K562 (cell line): ENCODE measurements around the gene DCTN2. TPM values are rescaled to one million over a fixed set of nuclear protein-coding genes. Genes with fewer than 3 reads are reported as not detected.

Source experiments
- DPF2 ChIP-seq: fragments of 450-650 bp; IDR thresholded peaks from 2 replicates; pipeline ENCODE4 v1.6.1; 2016
- ESRRA ChIP-seq: fragments of 450-650 bp; IDR thresholded peaks from 2 replicates; pipeline ENCODE4 v1.6.1; 2014; ENCODE audit warnings: low read depth, mild to moderate bottlenecking, moderate library complexity, borderline replicate concordance
- FOXA1 ChIP-seq: fragments of 450-650 bp; IDR thresholded peaks from 2 replicates; pipeline ENCODE4 v1.6.1; 2016; ENCODE audit warnings: mild to moderate bottlenecking, borderline replicate concordance
- FOXK2 ChIP-seq, 2 experiments: fragments of 450-650 bp; IDR thresholded peaks in 1 of 2; conservative IDR thresholded peaks in 1 of 2; 2 replicates each; pipeline ENCODE4 v1.6.1; 2016; ENCODE audit warnings: low read depth in 2 of 2, mild to moderate bottlenecking in 1 of 2
- GATAD2B ChIP-seq: fragments of 450-650 bp; IDR thresholded peaks from 2 replicates; pipeline ENCODE4 v1.6.1; 2017; ENCODE audit warnings: mild to moderate bottlenecking, borderline replicate concordance
- HNRNPK ChIP-seq: fragments of 200-400 bp; formaldehyde crosslinking; IDR thresholded peaks from one replicate; pipeline ENCODE4 v1.6.1; 2018; ENCODE audit warnings: mild to moderate bottlenecking, low read depth, low read length; ENCODE audit not compliant: poor library complexity, severe bottlenecking
- IRF2 ChIP-seq: sonication (generic); formaldehyde crosslinking; IDR thresholded peaks from 2 replicates; pipeline ENCODE4 v1.8.1; 2022; ENCODE audit warnings: mild to moderate bottlenecking, missing genetic modification reagents
- MEIS2 ChIP-seq: fragments of 450-650 bp; IDR thresholded peaks from 2 replicates; pipeline ENCODE4 v1.6.1; 2014; ENCODE audit warnings: mild to moderate bottlenecking; ENCODE audit not compliant: partially characterized antibody
- MNT ChIP-seq, 2 experiments: fragments of 450-650 bp; conservative IDR thresholded peaks; 2 replicates each; pipeline ENCODE4 v1.6.1; 2017; ENCODE audit warnings: mild to moderate bottlenecking in 2 of 2, moderate library complexity in 2 of 2
- PYGO2 ChIP-seq: fragments of 450-650 bp; IDR thresholded peaks from 2 replicates; pipeline ENCODE4 v1.6.1; 2016; ENCODE audit warnings: mild to moderate bottlenecking, missing genetic modification characterization, moderate library complexity, missing compliant biosample characterization
- RBM22 ChIP-seq: fragments of 200-400 bp; formaldehyde crosslinking; IDR thresholded peaks from 2 replicates; pipeline ENCODE4 v1.6.1; 2018; ENCODE audit warnings: low read length, low read depth; ENCODE audit not compliant: poor library complexity, severe bottlenecking
- RFX1 ChIP-seq: fragments of 450-650 bp; IDR thresholded peaks from 2 replicates; pipeline ENCODE4 v1.6.1; 2016; ENCODE audit warnings: mild to moderate bottlenecking, moderate library complexity
- SMAD4 ChIP-seq: fragments of 250-450 bp; sonication (Bioruptor Pico); conservative IDR thresholded peaks from 2 replicates; pipeline ENCODE4 v1.8.0; 2021; ENCODE audit warnings: inconsistent platforms, mild to moderate bottlenecking, moderate library complexity
- SRSF3 ChIP-seq: fragments of 200-400 bp; formaldehyde crosslinking; IDR thresholded peaks from 2 replicates; pipeline ENCODE4 v1.6.1; 2016; ENCODE audit warnings: mild to moderate bottlenecking, low read length, moderate library complexity; ENCODE audit not compliant: insufficient read depth
- TAF1 ChIP-seq: IDR thresholded peaks from 2 replicates; pipeline ENCODE4 v1.6.1; 2011; ENCODE audit warnings: mild to moderate bottlenecking, low read length, moderate library complexity; ENCODE audit not compliant: insufficient read depth, control insufficient read depth, severe bottlenecking; ENCODE audit errors: extremely low read depth
- TGIF2 ChIP-seq: sonication (generic); formaldehyde crosslinking; IDR thresholded peaks from 2 replicates; pipeline ENCODE4 v1.8.1; 2022; ENCODE audit warnings: mild to moderate bottlenecking, missing genetic modification reagents, moderate library complexity
- ZNF398 ChIP-seq: fragments of 250-450 bp; sonication (Bioruptor Pico); IDR thresholded peaks from 2 replicates; pipeline ENCODE4 v1.8.0; 2021; ENCODE audit warnings: moderate library complexity, mild to moderate bottlenecking, inconsistent platforms
- ZNF551 ChIP-seq: fragments of 250-450 bp; sonication (Bioruptor Pico); IDR thresholded peaks from 2 replicates; pipeline ENCODE4 v1.5.0; 2021; ENCODE audit warnings: mild to moderate bottlenecking, moderate library complexity
- ZNF699 ChIP-seq: fragments of 250-450 bp; sonication (Bioruptor Pico); IDR thresholded peaks from 2 replicates; pipeline ENCODE4 v1.8.0; 2021; ENCODE audit warnings: mild to moderate bottlenecking, moderate library complexity; ENCODE audit not compliant: insufficient replicate concordance
- polyA plus RNA-seq, 8 experiments: library from polyadenylated mRNA; depleted of rRNA in 4 of 8; stranded (reverse) in 5 of 8; unstranded in 3 of 8; fragments of >200 nt; fragmentation: Nextera tagmentation in 2 of 8; fragmentation: Illumina TruSeq in 1 of 8; extraction: Ambion mirVana in 2 of 8; extraction: Trizol in 1 of 8; gene quantifications; 2 replicates each; pipeline versions ENCODE4 v1.2.1 to v1.2.3, GENCODE V29; 2011 to 2014; ENCODE audit warnings: inconsistent platforms in 1 of 8, missing spikeins in 1 of 8
- total RNA-seq, 7 experiments: library from RNA; depleted of rRNA in 6 of 7; stranded (reverse); fragments of >200 nt in 6 of 7; fragmentation: Illumina TruSeq in 2 of 7; extraction: Trizol in 2 of 7; gene quantifications; 2 replicates each; pipeline versions ENCODE4 v1.2.1 to v1.2.3, GENCODE V29; 2011 to 2021; ENCODE audit warnings: low replicate concordance in 1 of 7
- TF ChIP-seq, protein P1 (sequence below): fragments of 450-650 bp; IDR thresholded peaks from 2 replicates; pipeline ENCODE4 v1.6.1; 2017; ENCODE audit warnings: antibody characterized with exemption, mild to moderate bottlenecking

Gene DCTN2
- total and polyA plus RNA-seq, 9 of the 15 experiments (the other 6 are each of a cell fraction or from before 2014, with no cell fraction given), result 43.6 to 270 (median 125) TPM

- TF ChIP-seq ZNF398 (no peak), HNRNPK (no peak), PYGO2 (tag) (no peak), SMAD4 (CRISPR knock-in tag) (0 out of 2 replicates have a peak, but pooled peaks have one; percentile 20), RFX1 (peak; percentile 88), MEIS2 (no peak), DPF2 (peak; percentile 29; the same call in 1 of the 2 replicates), ZNF551 (no peak), FOXA1 (no peak), GATAD2B (no peak), IRF2 (CRISPR knock-in tag) (no peak), MNT (conservative IDR thresholded peaks at IDR 0.05) (no peak), FOXK2 (conservative IDR thresholded peaks at IDR 0.05 in 1 of 2, IDR thresholded peaks at IDR 0.05 in 1 of 2; ENCODE audit: low read depth in 2 of 2) (0 out of 4 replicates have a peak, but pooled peaks of 1 of the 2 experiments have one; percentile 8), ESRRA (no peak), SRSF3 (no peak), TGIF2 (CRISPR knock-in tag) (no peak), ZNF699 (no peak), TAF1 (no peak), RBM22 (no peak)
- TF ChIP-seq, protein P1, sequence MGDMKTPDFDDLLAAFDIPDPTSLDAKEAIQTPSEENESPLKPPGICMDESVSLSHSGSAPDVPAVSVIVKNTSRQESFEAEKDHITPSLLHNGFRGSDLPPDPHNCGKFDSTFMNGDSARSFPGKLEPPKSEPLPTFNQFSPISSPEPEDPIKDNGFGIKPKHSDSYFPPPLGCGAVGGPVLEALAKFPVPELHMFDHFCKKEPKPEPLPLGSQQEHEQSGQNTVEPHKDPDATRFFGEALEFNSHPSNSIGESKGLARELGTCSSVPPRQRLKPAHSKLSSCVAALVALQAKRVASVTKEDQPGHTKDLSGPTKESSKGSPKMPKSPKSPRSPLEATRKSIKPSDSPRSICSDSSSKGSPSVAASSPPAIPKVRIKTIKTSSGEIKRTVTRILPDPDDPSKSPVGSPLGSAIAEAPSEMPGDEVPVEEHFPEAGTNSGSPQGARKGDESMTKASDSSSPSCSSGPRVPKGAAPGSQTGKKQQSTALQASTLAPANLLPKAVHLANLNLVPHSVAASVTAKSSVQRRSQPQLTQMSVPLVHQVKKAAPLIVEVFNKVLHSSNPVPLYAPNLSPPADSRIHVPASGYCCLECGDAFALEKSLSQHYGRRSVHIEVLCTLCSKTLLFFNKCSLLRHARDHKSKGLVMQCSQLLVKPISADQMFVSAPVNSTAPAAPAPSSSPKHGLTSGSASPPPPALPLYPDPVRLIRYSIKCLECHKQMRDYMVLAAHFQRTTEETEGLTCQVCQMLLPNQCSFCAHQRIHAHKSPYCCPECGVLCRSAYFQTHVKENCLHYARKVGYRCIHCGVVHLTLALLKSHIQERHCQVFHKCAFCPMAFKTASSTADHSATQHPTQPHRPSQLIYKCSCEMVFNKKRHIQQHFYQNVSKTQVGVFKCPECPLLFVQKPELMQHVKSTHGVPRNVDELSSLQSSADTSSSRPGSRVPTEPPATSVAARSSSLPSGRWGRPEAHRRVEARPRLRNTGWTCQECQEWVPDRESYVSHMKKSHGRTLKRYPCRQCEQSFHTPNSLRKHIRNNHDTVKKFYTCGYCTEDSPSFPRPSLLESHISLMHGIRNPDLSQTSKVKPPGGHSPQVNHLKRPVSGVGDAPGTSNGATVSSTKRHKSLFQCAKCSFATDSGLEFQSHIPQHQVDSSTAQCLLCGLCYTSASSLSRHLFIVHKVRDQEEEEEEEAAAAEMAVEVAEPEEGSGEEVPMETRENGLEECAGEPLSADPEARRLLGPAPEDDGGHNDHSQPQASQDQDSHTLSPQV, result peak; percentile 9; the same call in 1 of the 2 replicates
Observed at GRCh38 chr12:57553343-57554202, 6.6 kb upstream of the DCTN2 start (continued).
